ENCODE results near the gene SPTLC2. TPM values are rescaled to one million over a fixed set of nuclear protein-coding genes. Genes with fewer than 3 reads are reported as not detected.

Gene SPTLC2
- total and polyA plus RNA-seq, 4 donors, result 8.1 to 48.6 (median 27.6) TPM

DNA sequence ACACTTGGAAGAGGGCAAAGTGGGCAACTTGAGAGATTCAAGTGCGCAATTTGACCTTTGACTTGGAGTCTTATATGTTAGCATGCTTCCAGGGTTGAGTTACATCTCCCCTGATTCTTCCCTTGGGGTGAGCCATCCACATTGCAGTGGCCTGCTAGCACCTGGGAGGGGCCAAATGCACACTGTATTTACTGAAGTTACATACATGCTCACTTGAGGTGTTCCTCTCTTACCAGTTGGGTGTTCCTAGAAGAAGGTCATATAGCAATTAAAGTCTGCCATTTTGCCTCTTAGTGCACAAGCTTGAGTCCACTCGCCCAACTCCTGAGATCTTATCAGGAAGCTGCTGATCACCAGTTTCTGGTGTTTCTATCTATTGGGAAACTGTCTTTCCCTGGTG lies 13.7 kb upstream of the SPTLC2 start:
- Histone ChIP-seq H3K27me3 (ENCODE audit: control insufficient read depth in 3 of 3, insufficient read depth in 3 of 3, low read length in 2 of 3) (no peaks in the 10 kb centered on the region), H3K36me3 (ENCODE audit: control insufficient read depth in 4 of 4, insufficient read depth in 4 of 4, low read length in 4 of 4) (no peaks in the 10 kb centered on the region), H3K4me3 (no peak overlapping the region), H3K27ac (ENCODE audit: low read depth in 1 of 2, low read length in 1 of 2) (no peak overlapping the region), H3K9ac (ENCODE audit: insufficient read depth in 1 of 2, low read length in 2 of 2) (no peak overlapping the region), H3K9me3 (ENCODE audit: control insufficient read depth in 4 of 4, insufficient read depth in 3 of 4, low read length in 3 of 4) (no peaks in the 10 kb centered on the region), H3K4me1 (ENCODE audit: control insufficient read depth in 5 of 5, insufficient read depth in 5 of 5, low read length in 5 of 5) (no peaks in the 10 kb centered on the region)
- 73 to 95% methylated on average over 2 of the region's 2 CpGs for WGBS, 2 donors
- no peak for DNase-seq
- ATAC-seq (ENCODE audit: insufficient read depth, low FRiP score), result no peak
- TF ChIP-seq, protein P1, sequence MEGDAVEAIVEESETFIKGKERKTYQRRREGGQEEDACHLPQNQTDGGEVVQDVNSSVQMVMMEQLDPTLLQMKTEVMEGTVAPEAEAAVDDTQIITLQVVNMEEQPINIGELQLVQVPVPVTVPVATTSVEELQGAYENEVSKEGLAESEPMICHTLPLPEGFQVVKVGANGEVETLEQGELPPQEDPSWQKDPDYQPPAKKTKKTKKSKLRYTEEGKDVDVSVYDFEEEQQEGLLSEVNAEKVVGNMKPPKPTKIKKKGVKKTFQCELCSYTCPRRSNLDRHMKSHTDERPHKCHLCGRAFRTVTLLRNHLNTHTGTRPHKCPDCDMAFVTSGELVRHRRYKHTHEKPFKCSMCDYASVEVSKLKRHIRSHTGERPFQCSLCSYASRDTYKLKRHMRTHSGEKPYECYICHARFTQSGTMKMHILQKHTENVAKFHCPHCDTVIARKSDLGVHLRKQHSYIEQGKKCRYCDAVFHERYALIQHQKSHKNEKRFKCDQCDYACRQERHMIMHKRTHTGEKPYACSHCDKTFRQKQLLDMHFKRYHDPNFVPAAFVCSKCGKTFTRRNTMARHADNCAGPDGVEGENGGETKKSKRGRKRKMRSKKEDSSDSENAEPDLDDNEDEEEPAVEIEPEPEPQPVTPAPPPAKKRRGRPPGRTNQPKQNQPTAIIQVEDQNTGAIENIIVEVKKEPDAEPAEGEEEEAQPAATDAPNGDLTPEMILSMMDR (IDR thresholded peaks at IDR 0.05; ENCODE audit: control extremely low read depth, extremely low read depth), result no peak

GRCh38 chr14:77625360-77625759 lies 8.9 kb upstream of the SPTLC2 start:
- 66 to 67% methylated on average over 3 of the region's 3 CpGs for WGBS, 2 donors
- H3K4me1 ChIP-seq (ENCODE audit: control insufficient read depth in 5 of 5, insufficient read depth in 5 of 5, low read length in 5 of 5), result no peaks in the 10 kb centered on the region
- no peak overlapping the region for H3K27ac ChIP-seq (ENCODE audit: low read depth in 1 of 2, low read length in 1 of 2)
- peaks cover 0 to 3% (median 0%) of the 10 kb centered on the region in 3 donors for H3K27me3 ChIP-seq (ENCODE audit: control insufficient read depth in 3 of 3, insufficient read depth in 3 of 3, low read length in 2 of 3)
- ATAC-seq (ENCODE audit: insufficient read depth, low FRiP score) (no peak), DNase-seq (no peak)
- TF ChIP-seq, protein P1 (IDR thresholded peaks at IDR 0.05; ENCODE audit: control extremely low read depth, extremely low read depth), result no peak
- H3K9ac ChIP-seq (ENCODE audit: insufficient read depth in 1 of 2, low read length in 2 of 2), result no peak overlapping the region
- H3K9me3 ChIP-seq (ENCODE audit: control insufficient read depth in 4 of 4, insufficient read depth in 3 of 4, low read length in 3 of 4), result no peaks in the 10 kb centered on the region
- no peak overlapping the region for H3K4me3 ChIP-seq
- H3K36me3 ChIP-seq (ENCODE audit: control insufficient read depth in 4 of 4, insufficient read depth in 4 of 4, low read length in 4 of 4), result no peaks in the 10 kb centered on the region

GRCh38 chr14:77623201-77623600 lies 6.8 kb upstream of the SPTLC2 start:
- WGBS, 2 donors, result 96 to 100% methylated on average over 1 of the region's 1 CpG
- ATAC-seq (ENCODE audit: insufficient read depth, low FRiP score), result no peak
- Histone ChIP-seq H3K9ac (ENCODE audit: insufficient read depth in 1 of 2, low read length in 2 of 2) (no peak overlapping the region), H3K36me3 (ENCODE audit: control insufficient read depth in 4 of 4, insufficient read depth in 4 of 4, low read length in 4 of 4) (no peaks in the 10 kb centered on the region), H3K27ac (ENCODE audit: low read depth in 1 of 2, low read length in 1 of 2) (no peak overlapping the region), H3K4me1 (ENCODE audit: control insufficient read depth in 5 of 5, insufficient read depth in 5 of 5, low read length in 5 of 5) (no peaks in the 10 kb centered on the region), H3K27me3 (ENCODE audit: control insufficient read depth in 3 of 3, insufficient read depth in 3 of 3, low read length in 2 of 3) (peaks cover 0 to 3% (median 0%) of the 10 kb centered on the region in 3 donors), H3K9me3 (ENCODE audit: control insufficient read depth in 4 of 4, insufficient read depth in 3 of 4, low read length in 3 of 4) (no peaks in the 10 kb centered on the region), H3K4me3 (no peak overlapping the region)
- no peak for DNase-seq
- TF ChIP-seq, protein P1 (IDR thresholded peaks at IDR 0.05; ENCODE audit: control extremely low read depth, extremely low read depth), result no peak

DNA sequence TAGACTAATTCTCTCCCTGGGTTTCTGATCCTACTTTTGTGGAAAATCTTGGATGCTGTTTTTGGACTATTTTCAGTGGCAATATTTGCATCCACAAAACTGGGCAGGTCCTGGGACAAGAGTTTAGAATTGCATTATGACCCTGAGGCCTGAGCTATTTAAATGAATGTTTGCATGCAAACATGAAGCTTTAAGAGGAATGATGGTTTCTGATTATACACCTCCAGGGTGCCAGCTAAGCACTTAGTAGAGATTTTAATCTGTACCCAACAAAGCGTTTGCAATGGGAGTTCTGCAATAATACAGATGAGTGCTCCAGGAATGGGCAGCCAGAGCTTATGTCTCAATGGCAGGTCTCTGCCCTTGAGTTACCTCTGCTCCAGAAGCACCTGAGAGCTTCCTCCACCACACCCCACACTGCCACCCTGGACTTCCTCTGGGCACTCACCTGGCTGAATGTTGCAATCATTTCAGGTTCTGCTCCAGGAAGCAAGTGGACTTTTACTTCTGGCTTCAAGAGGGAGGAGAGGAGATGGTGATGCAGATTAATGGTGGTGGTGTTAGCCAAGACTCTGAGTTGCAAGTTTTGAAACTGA lies 6.0 kb upstream of the SPTLC2 start:
- peak; percentile 70 for ATAC-seq (ENCODE audit: insufficient read depth, low FRiP score)
- 35 to 65% methylated on average over 1 of the region's 1 CpG for WGBS, 2 donors

More for the DNA sequence above, 6.0 kb upstream of the SPTLC2 start:
- peaks cover 0 to 3% (median 0%) of the 10 kb centered on the region in 3 donors for H3K27me3 ChIP-seq (ENCODE audit: control insufficient read depth in 3 of 3, insufficient read depth in 3 of 3, low read length in 2 of 3)
- no peak overlapping the region for H3K4me3 ChIP-seq
- H3K36me3 ChIP-seq (ENCODE audit: control insufficient read depth in 4 of 4, insufficient read depth in 4 of 4, low read length in 4 of 4), result no peaks in the 10 kb centered on the region
- H3K4me1 ChIP-seq (ENCODE audit: control insufficient read depth in 5 of 5, insufficient read depth in 5 of 5, low read length in 5 of 5), result no peaks in the 10 kb centered on the region
- H3K27ac ChIP-seq (ENCODE audit: low read depth in 1 of 2, low read length in 1 of 2), result no peak overlapping the region
- no peak for DNase-seq
- TF ChIP-seq, protein P1 (IDR thresholded peaks at IDR 0.05; ENCODE audit: control extremely low read depth, extremely low read depth), result no peak
- H3K9ac ChIP-seq (ENCODE audit: insufficient read depth in 1 of 2, low read length in 2 of 2), result no peak overlapping the region
- H3K9me3 ChIP-seq (ENCODE audit: control insufficient read depth in 4 of 4, insufficient read depth in 3 of 4, low read length in 3 of 4), result no peaks in the 10 kb centered on the region

All from lung (tissue), 12 donors.